ENCODE results near the gene ZNRF3.

Gene ZNRF3

DNA sequence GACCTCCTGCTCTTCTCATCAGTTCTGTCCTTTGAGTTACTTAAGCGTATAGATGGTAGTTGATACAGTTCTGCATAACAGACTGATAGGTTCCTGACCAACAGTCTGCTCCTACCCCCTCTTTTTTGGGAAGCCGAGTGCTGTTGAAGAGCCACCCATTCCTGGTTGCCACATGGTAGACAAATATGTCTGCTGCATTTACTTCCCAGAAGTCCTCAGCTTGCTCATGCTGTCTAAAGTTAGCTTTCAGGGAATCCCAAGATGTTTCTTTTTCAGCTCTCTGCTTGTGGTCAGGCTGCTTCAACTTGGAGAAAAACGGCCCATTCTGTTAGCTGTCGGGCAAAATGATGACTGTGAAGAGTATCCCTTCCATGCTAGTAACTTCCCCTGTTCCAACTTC lies 129.6 kb downstream of the ZNRF3 start:
- Histone ChIP-seq H3K27ac (no peak overlapping the region), H3K36me3 (no peaks in the 10 kb centered on the region; the same call in none of the 2 replicates), H3K27me3 (ENCODE audit: insufficient read depth, low read depth, severe bottlenecking) (no peaks in the 10 kb centered on the region), H3K4me3 (ENCODE audit: low read depth, low read length) (no peak overlapping the region), H3K9me3 (ENCODE audit: severe bottlenecking) (no peaks in the 10 kb centered on the region)
- TF ChIP-seq, protein P1, sequence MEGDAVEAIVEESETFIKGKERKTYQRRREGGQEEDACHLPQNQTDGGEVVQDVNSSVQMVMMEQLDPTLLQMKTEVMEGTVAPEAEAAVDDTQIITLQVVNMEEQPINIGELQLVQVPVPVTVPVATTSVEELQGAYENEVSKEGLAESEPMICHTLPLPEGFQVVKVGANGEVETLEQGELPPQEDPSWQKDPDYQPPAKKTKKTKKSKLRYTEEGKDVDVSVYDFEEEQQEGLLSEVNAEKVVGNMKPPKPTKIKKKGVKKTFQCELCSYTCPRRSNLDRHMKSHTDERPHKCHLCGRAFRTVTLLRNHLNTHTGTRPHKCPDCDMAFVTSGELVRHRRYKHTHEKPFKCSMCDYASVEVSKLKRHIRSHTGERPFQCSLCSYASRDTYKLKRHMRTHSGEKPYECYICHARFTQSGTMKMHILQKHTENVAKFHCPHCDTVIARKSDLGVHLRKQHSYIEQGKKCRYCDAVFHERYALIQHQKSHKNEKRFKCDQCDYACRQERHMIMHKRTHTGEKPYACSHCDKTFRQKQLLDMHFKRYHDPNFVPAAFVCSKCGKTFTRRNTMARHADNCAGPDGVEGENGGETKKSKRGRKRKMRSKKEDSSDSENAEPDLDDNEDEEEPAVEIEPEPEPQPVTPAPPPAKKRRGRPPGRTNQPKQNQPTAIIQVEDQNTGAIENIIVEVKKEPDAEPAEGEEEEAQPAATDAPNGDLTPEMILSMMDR (IDR thresholded peaks at IDR 0.05; ENCODE audit: low read depth, low read length) = no peak
- DNase-seq = no peak

DNA sequence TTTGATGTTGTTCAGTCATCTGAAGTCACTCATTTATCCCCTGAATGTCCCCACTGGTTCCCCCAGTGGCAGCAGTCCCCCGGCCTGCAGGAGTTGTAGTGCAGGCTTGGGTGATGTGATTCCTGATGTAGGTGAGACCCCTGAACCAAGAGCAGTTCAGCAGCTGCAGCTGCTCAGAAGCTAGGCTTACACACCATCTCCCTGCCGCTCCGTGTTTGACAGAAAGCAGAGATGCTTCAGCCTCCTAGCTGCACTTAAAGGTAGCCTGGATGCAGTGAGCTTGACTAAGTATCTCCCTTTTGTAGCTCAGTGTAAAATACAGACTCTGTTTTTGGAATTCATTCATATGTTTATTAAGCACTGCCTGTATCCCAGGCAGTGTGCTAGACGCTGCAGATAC lies 130.9 kb downstream of the ZNRF3 start:
- Histone ChIP-seq H3K27me3 (ENCODE audit: insufficient read depth, low read depth, severe bottlenecking) (no peaks in the 10 kb centered on the region), H3K36me3 (no peaks in the 10 kb centered on the region; the same call in none of the 2 replicates), H3K4me3 (ENCODE audit: low read depth, low read length) (no peak overlapping the region), H3K27ac (no peak overlapping the region), H3K9me3 (ENCODE audit: severe bottlenecking) (no peaks in the 10 kb centered on the region)
- no peak for DNase-seq
- TF ChIP-seq, protein P1 (IDR thresholded peaks at IDR 0.05; ENCODE audit: low read depth, low read length) = no peak

DNA sequence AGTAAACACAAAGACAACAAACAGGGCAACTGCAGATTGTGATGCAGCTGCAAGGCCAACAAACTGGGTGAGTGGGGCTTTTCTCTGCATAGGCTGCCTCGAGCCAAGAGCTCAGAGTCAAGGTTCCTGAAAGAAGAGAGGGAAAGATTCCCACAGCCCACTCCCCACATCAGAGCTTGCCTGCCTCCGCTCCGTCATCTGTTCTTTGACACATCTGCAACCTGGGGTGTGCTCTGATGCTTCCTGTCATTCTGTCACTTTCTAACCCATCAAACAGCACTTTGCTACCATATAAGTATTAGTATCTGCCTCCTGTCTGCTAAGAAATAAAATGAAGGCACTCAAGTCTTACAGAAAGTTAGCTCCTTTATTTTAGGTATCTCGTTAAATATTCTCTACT lies 131.4 kb downstream of the ZNRF3 start:
- Histone ChIP-seq H3K4me3 (ENCODE audit: low read depth, low read length) (no peak overlapping the region), H3K27ac (no peak overlapping the region), H3K9me3 (ENCODE audit: severe bottlenecking) (no peaks in the 10 kb centered on the region), H3K27me3 (ENCODE audit: insufficient read depth, low read depth, severe bottlenecking) (no peaks in the 10 kb centered on the region), H3K36me3 (no peaks in the 10 kb centered on the region; the same call in none of the 2 replicates)
- DNase-seq = no peak
- TF ChIP-seq, protein P1 (IDR thresholded peaks at IDR 0.05; ENCODE audit: low read depth, low read length) = no peak

DNA sequence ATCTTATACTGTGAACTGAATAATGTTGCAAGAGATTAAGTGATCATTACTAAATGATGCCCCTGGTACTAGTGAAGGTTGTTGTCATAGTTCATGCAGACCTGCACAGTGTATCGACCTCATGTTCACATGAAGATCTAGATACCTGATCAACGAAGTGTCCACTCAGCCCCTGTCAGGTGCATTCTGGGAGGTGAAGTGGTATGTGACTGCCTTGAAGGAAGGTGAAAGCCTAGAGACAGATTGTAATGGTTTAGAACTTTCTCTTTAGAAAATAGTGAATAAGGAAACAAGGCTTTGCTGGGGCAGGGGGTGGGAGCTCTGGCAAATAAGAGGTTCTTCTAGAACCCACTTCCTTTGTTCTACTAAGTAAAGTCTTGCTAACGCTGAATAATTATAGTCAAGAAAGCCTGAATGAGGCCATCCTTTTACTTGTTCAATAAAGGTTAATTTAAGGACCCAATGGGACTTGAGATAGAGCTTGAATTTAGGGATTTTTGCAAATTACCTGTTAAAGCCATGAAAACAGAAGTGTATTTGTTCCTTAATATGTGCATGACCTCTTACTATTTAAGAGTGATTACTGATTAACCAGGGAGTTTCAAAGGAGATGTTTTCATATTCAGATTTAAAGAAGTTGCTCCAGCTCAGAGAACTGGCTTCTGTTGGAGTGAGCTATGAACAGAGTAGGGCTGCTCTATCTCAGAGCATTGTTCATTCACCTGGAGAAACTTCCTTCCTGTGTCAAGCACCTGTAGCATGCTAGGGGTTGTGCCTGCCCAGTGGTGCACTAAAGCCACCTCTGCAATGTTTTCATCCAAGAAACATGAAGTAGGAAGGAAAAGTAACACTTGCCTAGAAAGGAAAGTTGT lies 132.9 kb downstream of the ZNRF3 start:
- Histone ChIP-seq H3K4me3 (ENCODE audit: low read depth, low read length) (no peak overlapping the region), H3K36me3 (no peaks in the 10 kb centered on the region; the same call in none of the 2 replicates), H3K9me3 (ENCODE audit: severe bottlenecking) (no peaks in the 10 kb centered on the region), H3K27me3 (ENCODE audit: insufficient read depth, low read depth, severe bottlenecking) (no peaks in the 10 kb centered on the region), H3K27ac (no peak overlapping the region)
- DNase-seq = no peak
- TF ChIP-seq, protein P1 (IDR thresholded peaks at IDR 0.05; ENCODE audit: low read depth, low read length) = no peak

DNA sequence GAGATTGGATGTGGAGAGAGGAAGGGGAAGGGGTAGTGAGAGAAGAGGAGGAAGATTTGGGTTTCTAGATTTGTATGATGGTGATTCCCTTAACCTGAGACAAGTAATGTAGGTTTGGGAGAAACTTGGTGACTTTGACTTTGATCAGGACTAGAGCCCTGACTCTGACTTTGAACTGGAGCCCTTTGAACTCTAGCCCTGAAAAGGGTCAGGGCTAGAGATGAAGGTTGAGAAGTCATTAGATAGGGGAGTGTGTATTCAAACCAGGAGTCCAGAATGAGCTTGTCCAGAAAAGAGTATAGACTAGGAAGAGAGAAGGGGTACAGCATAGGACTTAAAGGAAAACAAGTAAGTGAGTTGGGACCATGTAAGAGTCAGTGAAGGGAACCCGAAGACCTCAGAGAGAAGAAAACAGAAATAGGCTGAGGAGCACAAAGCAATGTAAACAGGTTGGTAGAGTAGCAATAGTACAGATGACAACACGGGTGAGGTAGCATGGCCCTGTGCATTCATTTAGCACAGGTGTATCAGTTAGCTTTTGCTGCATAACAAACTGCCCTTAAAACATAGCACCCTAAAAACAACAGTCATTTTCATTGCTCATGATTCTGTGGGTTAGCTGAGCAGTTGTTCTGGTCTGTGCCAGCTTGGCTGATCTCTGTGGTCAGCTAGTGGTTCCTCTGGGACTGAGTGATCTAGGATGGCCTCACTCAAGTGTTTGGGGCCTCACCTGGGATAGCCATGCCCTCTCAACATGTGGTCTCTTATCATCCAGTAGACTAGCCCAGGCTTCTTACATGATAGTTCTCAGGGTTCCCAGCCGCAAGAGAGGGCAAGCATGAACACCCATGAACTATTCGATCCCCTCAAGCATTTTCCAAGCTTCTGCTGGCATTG lies 135.2 kb downstream of the ZNRF3 start:
- no peak for DNase-seq
- Histone ChIP-seq H3K27ac (no peak overlapping the region), H3K27me3 (ENCODE audit: insufficient read depth, low read depth, severe bottlenecking) (no peaks in the 10 kb centered on the region), H3K4me3 (ENCODE audit: low read depth, low read length) (no peak overlapping the region), H3K36me3 (no peaks in the 10 kb centered on the region), H3K9me3 (ENCODE audit: severe bottlenecking) (no peaks in the 10 kb centered on the region)
- TF ChIP-seq, protein P1 (IDR thresholded peaks at IDR 0.05; ENCODE audit: low read depth, low read length) = no peak
